ENCODE measurements around the gene IL12RB1. TPM values are rescaled to one million over a fixed set of nuclear protein-coding genes. Genes with fewer than 3 reads are reported as not detected.
A peak's percentile ranks its signal among the peaks of the same experiment; 100 is the strongest.

IL12RB1 gene
- total RNA-seq, 2 experiments from 2014 or later: 7.7 to 41.7 TPM

- H3K9me3 ChIP-seq (ENCODE audit: low read length): no peaks in the 10 kb centered on the region
- H3K9me2 ChIP-seq (ENCODE audit: insufficient read depth, low read length): no peaks in the 10 kb centered on the region
- intact Hi-C loops (cut with micrococcal nuclease; ENCODE audit: unreplicated experiment): no loop called here
- peak overlapping the region; percentile 52 for H3K27ac ChIP-seq (ENCODE audit: low read depth, low read length, poor library complexity, severe bottlenecking)
- ChIA-PET POLR2A (no interaction called here), CTCF (ENCODE audit: unreplicated experiment) (no interaction called here)
- H3K4me2 ChIP-seq (ENCODE audit: low read length): peak overlapping the region; percentile 68
- DNase-seq (ENCODE audit: low spot score): no peak
- H3K4me3 ChIP-seq (ENCODE audit: low read depth, low read length, poor library complexity, severe bottlenecking): peak overlapping the region; percentile 54
- no peaks in the 10 kb centered on the region for H4K20me1 ChIP-seq (ENCODE audit: insufficient read depth, low read length)
- peaks cover 84% of the 10 kb centered on the region for H3K4me1 ChIP-seq (ENCODE audit: insufficient read depth, low read length, poor library complexity, severe bottlenecking)
- no TSS peak for BruUV-seq (replicated peaks)
- peaks cover 47% of the 10 kb centered on the region for H3K36me3 ChIP-seq (ENCODE audit: insufficient read depth, low read length)
- H2AFZ ChIP-seq (ENCODE audit: low read length): no peak overlapping the region
- no peak for TF ChIP-seq CTCF (conservative IDR thresholded peaks at IDR 0.05; ENCODE audit: low read length)
- TF ChIP-seq EZH2phosphoT487 (IDR thresholded peaks at IDR 0.05; ENCODE audit: borderline replicate concordance, low read depth, low read length): no peak
- H3K79me2 ChIP-seq (ENCODE audit: insufficient read depth, low read depth, low read length): peaks cover 27% of the 10 kb centered on the region; the same call in 1 of the 2 replicates
These were observed 18.0 kb upstream of the IL12RB1 start for GRCh38 chr19:18104793-18105131.

DNA sequence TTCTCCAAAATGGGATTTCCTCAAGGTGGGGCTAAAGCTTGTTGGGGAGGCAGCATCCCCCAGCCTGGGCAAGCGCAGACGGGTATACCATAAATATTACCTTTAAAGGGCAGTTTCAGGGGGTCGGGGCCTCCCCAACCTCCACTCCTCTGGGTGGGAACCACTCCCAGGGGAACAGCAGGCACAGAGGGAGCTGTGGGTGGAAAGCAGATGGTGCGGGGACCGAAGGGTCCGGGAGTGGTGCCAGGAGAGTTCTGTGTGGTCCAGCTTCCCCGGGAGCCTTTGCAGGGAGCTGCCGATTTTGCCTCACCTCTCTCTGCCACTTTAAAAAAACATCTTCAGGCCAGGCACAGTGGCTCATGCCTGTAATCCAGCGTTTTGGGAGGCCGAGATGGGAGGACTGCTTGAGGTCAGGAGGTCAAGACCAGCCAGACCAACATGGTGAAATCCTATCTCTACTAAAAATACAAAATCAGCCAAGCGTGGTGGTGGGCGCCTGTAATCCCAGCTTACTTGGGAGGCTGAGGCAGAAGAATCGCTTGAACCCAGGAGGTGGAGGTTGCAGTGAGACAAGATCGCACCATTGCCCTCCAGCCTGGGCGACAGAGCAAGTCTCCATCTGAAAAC, 16.3 kb upstream of the IL12RB1 start:
- CTCF ChIA-PET (ENCODE audit: unreplicated experiment): no interaction called here
- intact Hi-C loops (cut with micrococcal nuclease; ENCODE audit: unreplicated experiment): no loop called here

More for the DNA sequence above, 16.3 kb upstream of the IL12RB1 start:
- DNase-seq (ENCODE audit: low spot score): no peak
- Histone ChIP-seq H3K27ac (ENCODE audit: low read depth, low read length, poor library complexity, severe bottlenecking) (peak overlapping the region; percentile 52), H3K4me2 (ENCODE audit: low read length) (peak overlapping the region; percentile 68), H3K79me2 (ENCODE audit: insufficient read depth, low read depth, low read length) (peaks cover 38% of the 10 kb centered on the region; the same call in 1 of the 2 replicates), H3K4me3 (ENCODE audit: low read depth, low read length, poor library complexity, severe bottlenecking) (peak overlapping the region; percentile 54), H3K9me3 (ENCODE audit: low read length) (no peaks in the 10 kb centered on the region), H2AFZ (ENCODE audit: low read length) (no peak overlapping the region), H3K36me3 (ENCODE audit: insufficient read depth, low read length) (peaks cover 36% of the 10 kb centered on the region), H4K20me1 (ENCODE audit: insufficient read depth, low read length) (no peaks in the 10 kb centered on the region), H3K9me2 (ENCODE audit: insufficient read depth, low read length) (no peaks in the 10 kb centered on the region), H3K4me1 (ENCODE audit: insufficient read depth, low read length, poor library complexity, severe bottlenecking) (peaks cover 72% of the 10 kb centered on the region)
- TF ChIP-seq EZH2phosphoT487 (IDR thresholded peaks at IDR 0.05; ENCODE audit: borderline replicate concordance, low read depth, low read length) (no peak), CTCF (conservative IDR thresholded peaks at IDR 0.05; ENCODE audit: low read length) (no peak)
- POLR2A ChIA-PET: no interaction called here
- no TSS peak for BruUV-seq (replicated peaks)

Measured in OCI-LY7 (cell line).